HFF-Myc (cell line): ENCODE data around the gene ZNHIT2.

Source experiments
- DNase-seq: peaks from one replicate; pipeline ENCODE4 v3.0.0-alpha.2; 2011; ENCODE audit warnings: low read depth; ENCODE audit errors: extremely low read depth
- H3K4me3 ChIP-seq: replicated peaks from 2 replicates; pipeline ENCODE4 v1.5.1; 2011; ENCODE audit warnings: low read depth, mild to moderate bottlenecking, control low read depth, low read length
- TF ChIP-seq, protein P1 (sequence below): IDR thresholded peaks from 2 replicates; pipeline ENCODE4 v1.5.1; 2012; ENCODE audit warnings: mild to moderate bottlenecking, low read depth, low read length, control low read depth; ENCODE audit errors: missing control alignments

ZNHIT2 gene

DNA sequence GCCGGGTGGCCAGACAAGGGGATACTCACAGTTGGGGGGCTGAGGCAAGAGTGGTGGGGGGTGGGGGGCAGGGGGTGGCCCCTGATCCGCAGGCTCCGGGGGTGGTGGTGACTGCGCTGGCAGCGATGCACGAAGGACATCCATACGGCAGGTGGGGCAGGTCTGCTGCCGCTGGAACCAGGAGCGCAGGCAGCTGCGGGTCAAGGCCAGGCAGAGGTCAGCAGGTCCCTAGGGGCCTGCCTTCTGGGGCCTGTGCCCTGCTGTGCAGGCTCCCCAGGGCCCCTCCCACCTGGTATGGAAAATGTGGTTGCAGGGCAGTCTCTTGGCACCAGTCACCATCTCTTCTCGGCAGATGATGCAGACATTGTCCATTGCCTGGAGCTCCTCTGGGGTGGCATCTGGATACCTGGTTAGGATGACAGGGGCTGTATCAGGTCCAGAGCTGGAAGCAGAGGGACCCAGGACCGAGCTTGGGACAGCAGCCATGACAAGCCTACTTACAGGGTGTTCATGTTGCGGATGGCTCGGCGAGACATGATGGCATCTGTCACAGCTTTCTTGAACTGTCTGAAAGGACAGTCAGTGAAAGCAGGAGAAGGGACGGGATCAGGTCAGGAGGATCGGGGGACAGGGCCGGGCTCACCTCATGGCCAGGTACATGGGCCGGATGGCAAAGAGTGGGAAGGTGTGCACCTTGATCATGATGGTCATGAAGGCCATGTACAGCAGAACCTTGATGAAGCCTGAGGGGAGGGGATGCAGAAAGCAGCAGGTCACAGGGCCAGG lies 13.3 kb upstream of the ZNHIT2 start:
- DNase-seq = no peak
- no peak overlapping the region for H3K4me3 ChIP-seq
- TF ChIP-seq, protein P1, sequence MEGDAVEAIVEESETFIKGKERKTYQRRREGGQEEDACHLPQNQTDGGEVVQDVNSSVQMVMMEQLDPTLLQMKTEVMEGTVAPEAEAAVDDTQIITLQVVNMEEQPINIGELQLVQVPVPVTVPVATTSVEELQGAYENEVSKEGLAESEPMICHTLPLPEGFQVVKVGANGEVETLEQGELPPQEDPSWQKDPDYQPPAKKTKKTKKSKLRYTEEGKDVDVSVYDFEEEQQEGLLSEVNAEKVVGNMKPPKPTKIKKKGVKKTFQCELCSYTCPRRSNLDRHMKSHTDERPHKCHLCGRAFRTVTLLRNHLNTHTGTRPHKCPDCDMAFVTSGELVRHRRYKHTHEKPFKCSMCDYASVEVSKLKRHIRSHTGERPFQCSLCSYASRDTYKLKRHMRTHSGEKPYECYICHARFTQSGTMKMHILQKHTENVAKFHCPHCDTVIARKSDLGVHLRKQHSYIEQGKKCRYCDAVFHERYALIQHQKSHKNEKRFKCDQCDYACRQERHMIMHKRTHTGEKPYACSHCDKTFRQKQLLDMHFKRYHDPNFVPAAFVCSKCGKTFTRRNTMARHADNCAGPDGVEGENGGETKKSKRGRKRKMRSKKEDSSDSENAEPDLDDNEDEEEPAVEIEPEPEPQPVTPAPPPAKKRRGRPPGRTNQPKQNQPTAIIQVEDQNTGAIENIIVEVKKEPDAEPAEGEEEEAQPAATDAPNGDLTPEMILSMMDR = no peak

DNA sequence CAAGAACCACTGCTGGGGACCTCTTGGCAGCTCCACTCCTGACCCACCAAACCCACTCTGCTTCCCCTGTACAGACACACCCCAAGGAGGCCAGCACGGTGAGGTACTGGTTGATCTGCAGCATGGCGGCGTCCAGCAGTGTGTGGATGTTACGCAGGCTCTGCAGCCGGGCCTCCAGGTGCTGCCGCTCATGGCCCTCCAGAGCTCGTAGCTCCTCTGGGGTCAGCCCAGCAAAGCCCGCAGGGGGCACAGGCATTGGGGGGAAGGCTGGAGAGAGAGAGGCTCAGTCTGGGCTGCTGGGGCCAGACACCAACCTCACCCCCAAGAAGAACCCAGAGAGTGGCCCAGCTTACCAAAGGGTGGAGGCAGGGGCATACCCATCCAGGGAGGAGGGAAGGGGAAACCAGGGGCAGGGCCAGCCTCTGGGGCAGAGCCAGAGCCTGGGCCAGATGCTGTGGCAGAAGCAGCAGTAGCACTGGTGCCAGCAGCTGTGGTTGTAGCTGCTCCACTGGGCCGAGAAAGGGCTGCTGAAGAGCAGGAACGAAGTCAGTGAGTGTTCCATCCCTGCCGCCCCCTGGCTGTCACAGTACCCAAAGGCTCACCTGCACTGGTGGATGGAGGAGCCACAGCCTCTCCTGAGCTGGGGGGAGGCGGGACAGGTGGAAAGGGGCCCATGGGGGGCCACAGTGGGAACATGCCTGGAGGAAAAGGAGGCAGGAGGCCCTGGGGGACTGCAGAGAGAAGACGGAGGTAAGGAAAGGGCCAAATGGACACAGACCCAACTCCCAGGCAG lies 12.3 kb upstream of the ZNHIT2 start:
- TF ChIP-seq, protein P1 = no peak
- no peak for DNase-seq
- no peak overlapping the region for H3K4me3 ChIP-seq

DNA sequence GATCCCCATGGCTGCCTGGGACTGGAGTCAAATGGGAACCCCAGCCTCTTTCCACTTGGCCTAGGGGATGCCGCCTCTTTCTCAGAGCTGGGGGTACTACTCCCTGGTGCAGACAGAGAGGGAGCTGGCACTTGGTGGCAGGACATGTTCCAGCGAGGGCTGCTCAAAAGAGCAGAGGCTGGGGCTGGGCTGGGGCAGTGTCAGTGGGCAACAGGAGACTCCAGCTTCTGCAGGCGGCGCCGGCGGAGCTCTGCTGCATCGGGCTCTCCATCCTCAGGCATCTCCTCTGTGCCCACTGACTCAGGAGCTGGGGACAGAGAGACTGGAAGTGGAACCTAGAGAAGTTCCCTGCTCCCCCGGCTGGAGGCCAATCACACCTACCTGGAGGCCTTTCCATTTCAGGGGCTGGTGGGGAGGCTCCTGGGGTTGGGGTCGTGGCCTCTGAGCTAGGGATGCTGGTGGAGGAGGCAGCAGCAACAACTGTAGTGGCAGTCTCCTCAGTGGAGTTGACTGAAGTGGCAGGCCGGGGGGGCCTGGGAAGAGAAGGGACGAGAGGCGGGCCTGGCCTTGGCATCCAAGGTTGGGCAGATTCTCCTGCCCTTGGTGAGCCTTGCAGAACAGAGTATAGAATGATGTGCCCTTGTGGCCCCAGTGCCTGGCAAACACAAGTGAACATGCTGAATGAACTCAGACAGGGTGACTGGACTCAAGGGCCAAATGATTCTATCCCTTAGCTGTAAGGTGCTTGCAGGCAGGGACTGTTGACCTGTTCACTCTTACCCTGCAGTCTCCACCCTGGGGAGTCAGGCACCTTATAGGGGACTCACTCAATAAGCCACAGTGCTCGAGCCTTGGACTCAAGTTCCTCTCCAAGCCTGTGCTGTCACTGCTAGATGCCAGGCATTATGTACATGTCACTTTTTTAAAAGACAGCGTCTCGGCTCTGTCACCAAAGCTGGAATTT lies 11.0 kb upstream of the ZNHIT2 start:
- H3K4me3 ChIP-seq = no peak overlapping the region
- no peak for DNase-seq
- TF ChIP-seq, protein P1 = no peak

GRCh38 chr11:65127473-65128181 lies 10.1 kb upstream of the ZNHIT2 start:
- DNase-seq = no peak
- H3K4me3 ChIP-seq = no peak overlapping the region

DNA sequence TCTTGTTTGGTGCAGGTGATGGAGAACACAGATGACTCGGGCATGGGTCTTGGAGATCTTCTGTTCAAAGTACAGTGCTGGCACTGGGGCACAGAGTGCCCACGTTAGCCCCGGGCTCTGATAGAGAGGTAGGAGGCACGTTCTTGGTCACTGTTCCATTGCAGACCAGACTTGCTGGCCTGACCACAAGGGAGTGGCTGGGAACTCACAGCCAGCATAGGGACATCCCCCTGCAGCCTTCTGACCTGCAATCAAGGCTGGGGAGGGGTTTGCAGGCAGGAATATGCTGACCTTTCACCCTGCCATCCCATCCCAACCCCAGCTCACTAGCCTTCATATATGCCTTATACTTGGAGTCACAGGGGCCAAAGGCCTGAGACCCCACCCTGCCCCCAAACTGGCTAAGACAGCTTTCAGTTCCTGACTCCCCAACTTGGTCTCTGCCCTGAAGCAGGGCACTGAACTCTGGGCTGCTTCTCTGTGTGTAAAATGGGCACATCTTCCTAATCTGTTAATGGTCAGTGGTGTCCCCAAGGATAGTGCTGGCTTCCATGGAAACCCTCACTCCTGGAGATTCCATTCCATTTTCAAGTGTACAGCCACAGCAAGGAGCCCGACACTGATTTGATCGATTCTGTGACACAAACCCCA lies 9.2 kb upstream of the ZNHIT2 start:
- TF ChIP-seq, protein P1 = no peak

More at GRCh38 chr11:65127473-65128181, 10.1 kb upstream of the ZNHIT2 start:
- TF ChIP-seq, protein P1 = no peak

More for the DNA sequence above, 9.2 kb upstream of the ZNHIT2 start:
- DNase-seq = no peak
- H3K4me3 ChIP-seq = no peak overlapping the region
